Transverse colon (tissue), 4 donors: ENCODE measurements around the gene HOXB1. TPM values are rescaled to one million over a fixed set of nuclear protein-coding genes. Genes with fewer than 3 reads are reported as not detected.

Experiments
- DNase-seq: peaks from one replicate; pipeline ENCODE4 v3.0.0-alpha.2; 2019
- H3K27ac ChIP-seq, 4 donors: fragments of 200-600 bp; sonication (generic); 2 replicates each; pipeline ENCODE4 v1.5.1; 2016 to 2018; ENCODE audit warnings: inconsistent platforms in 4 of 4
- H3K27me3 ChIP-seq: fragments of 200-600 bp; sonication (generic); 2 replicates; pipeline ENCODE4 v1.5.1; 2017; ENCODE audit warnings: inconsistent platforms
- H3K36me3 ChIP-seq, 4 donors: fragments of 200-600 bp; sonication (generic); 2 replicates each; pipeline ENCODE4 v1.5.1; 2017 to 2019; ENCODE audit warnings: inconsistent platforms in 4 of 4
- H3K4me1 ChIP-seq, 4 donors: fragments of 200-600 bp; sonication (generic); 2 replicates each; pipeline ENCODE4 v1.5.1; 2017 to 2020; ENCODE audit warnings: inconsistent platforms in 4 of 4
- H3K4me3 ChIP-seq, 4 donors: fragments of 200-600 bp; sonication (generic); 1 replicate in 1 of 4; 2 replicates in 3 of 4; pipeline versions ENCODE4 v1.5.1 to v1.6.1; 2017 to 2019; ENCODE audit warnings: inconsistent platforms in 4 of 4
- H3K9me3 ChIP-seq, 2 donors: fragments of 200-600 bp; sonication (generic); 2 replicates each; pipeline ENCODE4 v1.5.1; 2017 to 2019; ENCODE audit warnings: inconsistent platforms in 2 of 2
- EP300 ChIP-seq: sonication (generic); formaldehyde crosslinking; IDR thresholded peaks from one replicate; pipeline ENCODE4 v1.6.1; 2017; ENCODE audit warnings: antibody characterized with exemption, low read depth
- POLR2A ChIP-seq: fragments of 450-650 bp; IDR thresholded peaks from one replicate; pipeline ENCODE4 v1.6.1; 2016; ENCODE audit warnings: antibody characterized with exemption, mild to moderate bottlenecking, moderate library complexity
- POLR2AphosphoS5 ChIP-seq, 3 donors: sonication (generic); formaldehyde crosslinking; IDR thresholded peaks; one replicate each; pipeline ENCODE4 v1.6.1; 2016; ENCODE audit warnings: antibody characterized with exemption in 3 of 3
- WGBS, 2 donors: methylation state at CpG; one replicate each; pipeline ENCODE4 v1.1.5; 2018; ENCODE audit warnings: low coverage in 1 of 2; 5-methylcytosine and 5-hydroxymethylcytosine counted together
- in situ Hi-C, 4 donors: fragments of 200-750 bp; cut with MboI; loops; one replicate each; pipeline versions ENCODE4 v1.15.0 to v1.15.1; 2017; ENCODE audit warnings: low sequenced_read_pairs in 3 of 4, low pct_ligation_motif_present in 1 of 4, low pct_unique_long_range_greater_than_20kb in 1 of 4
- intact Hi-C: fragments of 100-400 bp; cut with DNase I; formaldehyde crosslinking; loops from one replicate; pipeline ENCODE4 v1.15.1; 2023; ENCODE audit warnings: low total_unique reads
- total RNA-seq, 4 donors: library from RNA; depleted of rRNA; stranded (reverse); fragments of >200 nt; gene quantifications; one replicate each; pipeline ENCODE4 v1.1.0, GENCODE V29; 2016
- TF ChIP-seq, protein P1 (sequence below), 5 experiments: fragments of 200-600 bp in 3 of 5; fragments of 450-650 bp in 2 of 5; sonication (generic) in 3 of 5; IDR thresholded peaks; 1 replicate in 2 of 5; 2 replicates in 3 of 5; pipeline ENCODE4 v1.5.1; 2016 to 2017; ENCODE audit warnings: antibody characterized with exemption in 5 of 5, inconsistent platforms in 3 of 5, mild to moderate bottlenecking in 2 of 5, moderate library complexity in 1 of 5

HOXB1 gene
- total RNA-seq, 4 donors from 2014 or later, result not detected

DNA sequence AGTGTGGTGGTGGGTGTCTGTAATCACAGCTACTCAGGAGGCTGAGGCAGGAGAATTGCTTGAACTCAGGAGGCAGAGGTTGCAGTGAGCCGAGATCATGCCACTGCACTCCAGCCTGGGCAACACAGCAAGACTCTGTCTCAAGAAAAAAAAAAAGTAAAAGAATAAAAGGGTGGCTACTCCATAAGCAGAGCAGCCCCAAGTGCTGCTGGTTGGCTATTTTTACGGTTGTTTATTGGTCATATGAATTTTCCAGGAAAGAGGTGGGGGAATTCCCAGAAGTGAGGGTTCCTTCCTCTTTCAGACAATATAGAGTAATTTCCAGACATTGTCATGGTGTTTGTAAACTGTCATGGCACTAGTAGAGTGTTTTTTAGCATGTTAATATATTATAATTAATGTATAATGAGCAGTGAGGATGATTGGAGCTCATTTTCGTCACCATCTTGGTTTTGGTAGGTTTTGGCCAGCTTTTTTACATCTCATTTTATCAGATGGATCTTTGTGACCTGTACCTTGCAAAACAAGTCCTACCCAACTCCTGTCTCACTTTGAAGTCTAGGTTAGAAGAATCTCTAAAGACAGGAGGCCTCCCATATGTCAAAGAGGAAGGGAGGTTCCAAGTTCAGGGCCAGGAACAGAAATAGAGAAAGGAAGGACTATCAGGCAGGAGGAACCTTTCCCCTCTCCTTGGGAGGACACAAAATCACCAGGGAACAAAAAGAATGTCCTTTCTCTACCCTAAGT lies 39.1 kb downstream of the HOXB1 start:
- H3K4me3 ChIP-seq, result no peak overlapping the region

DNA sequence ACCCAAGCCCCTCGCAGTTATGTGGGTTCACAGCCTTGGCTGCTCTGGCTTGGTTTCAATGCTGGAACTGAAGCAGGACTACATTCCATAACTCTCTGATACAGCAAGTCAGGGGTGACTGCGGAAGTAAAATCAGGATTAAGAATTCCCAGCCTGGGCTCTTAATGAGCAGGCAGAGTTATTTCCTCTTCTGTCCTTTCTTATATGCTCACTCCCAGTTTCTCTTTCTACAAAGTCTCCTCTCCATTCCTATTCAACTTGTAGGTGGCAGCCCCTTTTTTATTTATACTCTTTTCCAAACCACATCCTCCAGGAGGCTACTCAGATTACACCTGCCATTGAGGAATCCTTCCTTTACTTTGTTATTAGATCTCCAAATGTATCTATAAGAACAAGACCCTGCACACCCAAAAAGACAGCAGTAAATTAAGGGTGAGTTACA lies 40.3 kb downstream of the HOXB1 start:
- in situ Hi-C loops (loop anchor here in 2 of 4 donors (5.0 to 10.0 kb wide), 2 partner anchors 102 to 104 kb away; partner anchors contain the start of genes HOXB3 (in 2 of the 2) and HOXB5 (in 2 of the 2)), intact Hi-C loops (loop anchor here (5.0 kb wide), 1 partner anchor 52 kb away; no protein-coding TSS in a partner anchor)
- Histone ChIP-seq H3K27me3 (peaks cover 6% of the 10 kb centered on the region), H3K36me3 (no peaks in the 10 kb centered on the region), H3K9me3 (no peaks in the 10 kb centered on the region), H3K4me3 (no peak overlapping the region), H3K4me1 (peaks cover 9 to 26% (median 13%) of the 10 kb centered on the region in 4 donors), H3K27ac (no peak overlapping the region)
- WGBS, 2 donors, result 44 to 86% methylated on average over 1 to 2 of the region's 2 CpGs
- no peak for DNase-seq
- TF ChIP-seq, protein P1, sequence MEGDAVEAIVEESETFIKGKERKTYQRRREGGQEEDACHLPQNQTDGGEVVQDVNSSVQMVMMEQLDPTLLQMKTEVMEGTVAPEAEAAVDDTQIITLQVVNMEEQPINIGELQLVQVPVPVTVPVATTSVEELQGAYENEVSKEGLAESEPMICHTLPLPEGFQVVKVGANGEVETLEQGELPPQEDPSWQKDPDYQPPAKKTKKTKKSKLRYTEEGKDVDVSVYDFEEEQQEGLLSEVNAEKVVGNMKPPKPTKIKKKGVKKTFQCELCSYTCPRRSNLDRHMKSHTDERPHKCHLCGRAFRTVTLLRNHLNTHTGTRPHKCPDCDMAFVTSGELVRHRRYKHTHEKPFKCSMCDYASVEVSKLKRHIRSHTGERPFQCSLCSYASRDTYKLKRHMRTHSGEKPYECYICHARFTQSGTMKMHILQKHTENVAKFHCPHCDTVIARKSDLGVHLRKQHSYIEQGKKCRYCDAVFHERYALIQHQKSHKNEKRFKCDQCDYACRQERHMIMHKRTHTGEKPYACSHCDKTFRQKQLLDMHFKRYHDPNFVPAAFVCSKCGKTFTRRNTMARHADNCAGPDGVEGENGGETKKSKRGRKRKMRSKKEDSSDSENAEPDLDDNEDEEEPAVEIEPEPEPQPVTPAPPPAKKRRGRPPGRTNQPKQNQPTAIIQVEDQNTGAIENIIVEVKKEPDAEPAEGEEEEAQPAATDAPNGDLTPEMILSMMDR (IDR thresholded peaks at IDR 0.05), result no peak
- no peak for TF ChIP-seq POLR2A
- no peak for TF ChIP-seq POLR2AphosphoS5 (IDR thresholded peaks at IDR 0.05)
- no peak for TF ChIP-seq EP300

More for the DNA sequence above, 39.1 kb downstream of the HOXB1 start:
- no peaks in the 10 kb centered on the region for H3K36me3 ChIP-seq
- DNase-seq, result no peak
- TF ChIP-seq, protein P1 (IDR thresholded peaks at IDR 0.05), result no peak
- TF ChIP-seq EP300 (no peak), POLR2A (no peak), POLR2AphosphoS5 (IDR thresholded peaks at IDR 0.05) (no peak)
- 60 to 69% methylated on average over 3 of the region's 3 CpGs for WGBS, 2 donors
- intact Hi-C loops, result loop anchor here (5.0 kb wide), 1 partner anchor 51 kb away; no protein-coding TSS in a partner anchor
- H3K4me1 ChIP-seq, result peaks cover 9 to 26% (median 13%) of the 10 kb centered on the region in 4 donors
- peaks cover 6% of the 10 kb centered on the region for H3K27me3 ChIP-seq
- in situ Hi-C loops, result loop anchor here in 2 of 4 donors (5.0 to 10.0 kb wide), 2 partner anchors 101 to 103 kb away; partner anchors contain the start of genes HOXB3 (in 2 of the 2) and HOXB5 (in 2 of the 2)
- no peaks in the 10 kb centered on the region for H3K9me3 ChIP-seq
- no peak overlapping the region for H3K27ac ChIP-seq

DNA sequence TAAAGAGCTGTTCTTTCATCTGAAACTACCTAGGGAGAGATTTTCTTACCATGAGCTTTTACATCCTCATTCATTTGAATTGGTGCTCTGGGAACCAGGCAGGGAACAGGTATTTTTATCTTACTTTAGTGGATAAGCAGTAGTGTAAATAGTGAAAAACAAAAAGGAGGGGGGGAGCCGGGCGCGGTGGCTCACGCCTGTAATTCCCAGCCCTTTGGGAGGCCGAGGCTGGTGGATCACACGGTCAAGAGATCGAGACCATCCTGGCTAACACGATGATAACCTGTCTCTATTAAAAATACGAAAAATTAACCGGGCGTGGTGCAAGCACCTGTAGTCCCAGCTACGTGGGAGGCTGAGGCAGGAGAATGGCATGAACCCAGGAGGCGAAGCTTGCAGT lies 41.0 kb downstream of the HOXB1 start:
- intact Hi-C loops, result loop anchor here (5.0 to 10.0 kb wide), 2 partner anchors 53 to 145 kb away; no protein-coding TSS in a partner anchor

More for the DNA sequence above, 41.0 kb downstream of the HOXB1 start:
- peaks cover 6% of the 10 kb centered on the region for H3K27me3 ChIP-seq
- no peaks in the 10 kb centered on the region for H3K36me3 ChIP-seq
- TF ChIP-seq, protein P1 (IDR thresholded peaks at IDR 0.05), result no peak
- TF ChIP-seq POLR2A, result no peak
- in situ Hi-C loops, result loop anchor here in 2 of 4 donors (5.0 to 10.0 kb wide), 2 partner anchors 103 to 105 kb away; partner anchors contain the start of genes HOXB3 (in 2 of the 2) and HOXB5 (in 2 of the 2)
- 70 to 77% methylated on average over 2 to 13 of the region's 13 CpGs for WGBS, 2 donors
- peaks cover 9 to 26% (median 13%) of the 10 kb centered on the region in 4 donors for H3K4me1 ChIP-seq
- H3K9me3 ChIP-seq, result no peaks in the 10 kb centered on the region
- no peak for DNase-seq
- no peak overlapping the region for H3K27ac ChIP-seq
- no peak overlapping the region for H3K4me3 ChIP-seq
